DND-41 (cell line): Measurements from ENCODE around the gene TMPRSS3.

Source experiments
- ATAC-seq: fragments of 200-7000 bp; cut with Tn5 transposase; 3 replicates; pipeline ENCODE4 v1.9.1; 2021; ENCODE audit warnings: low read depth; ENCODE audit not compliant: insufficient read depth
- DNase-seq: peaks from one replicate; pipeline ENCODE4 v3.0.0-alpha.2; 2020
- H2AFZ ChIP-seq: 2 replicates; pipeline ENCODE4 v1.6.0; 2012; ENCODE audit warnings: low read depth, low read length
- H3K27ac ChIP-seq: 2 replicates; pipeline ENCODE4 v1.5.1; 2012; ENCODE audit warnings: low read length, inconsistent platforms
- H3K27me3 ChIP-seq: fragments of 200-600 bp; sonication (generic); 2 replicates; pipeline ENCODE4 v1.6.0; 2012; ENCODE audit warnings: low read length, mild to moderate bottlenecking, inconsistent platforms; ENCODE audit not compliant: insufficient read depth, poor library complexity
- H3K36me3 ChIP-seq: 2 replicates; pipeline ENCODE4 v1.5.1; 2012; ENCODE audit warnings: low read length, inconsistent platforms; ENCODE audit not compliant: insufficient read depth
- H3K4me1 ChIP-seq: 2 replicates; pipeline ENCODE4 v1.5.1; 2012; ENCODE audit warnings: mild to moderate bottlenecking, low read length; ENCODE audit not compliant: insufficient read depth
- H3K4me2 ChIP-seq: 2 replicates; pipeline ENCODE4 v1.6.0; 2012; ENCODE audit warnings: mild to moderate bottlenecking, moderate library complexity, low read length, inconsistent platforms; ENCODE audit not compliant: insufficient read depth
- H3K4me3 ChIP-seq, 2 experiments: fragments of 200-600 bp in 1 of 2; shearing (Covaris generic) in 1 of 2; 2 replicates each; pipeline ENCODE4 v1.5.1; 2012 to 2016; ENCODE audit warnings: inconsistent platforms in 2 of 2, low read length in 2 of 2, mild to moderate bottlenecking in 2 of 2, low read depth in 1 of 2, moderate library complexity in 1 of 2
- H3K79me2 ChIP-seq: 2 replicates; pipeline ENCODE4 v1.6.0; 2012; ENCODE audit warnings: low read length, inconsistent platforms; ENCODE audit not compliant: insufficient read depth
- H3K9ac ChIP-seq: 2 replicates; pipeline ENCODE4 v1.6.0; 2012; ENCODE audit warnings: low read depth, mild to moderate bottlenecking, inconsistent platforms, low read length, moderate library complexity
- H3K9me3 ChIP-seq: 2 replicates; pipeline ENCODE4 v1.5.1; 2012; ENCODE audit warnings: low read length, moderate library complexity, mild to moderate bottlenecking, inconsistent platforms; ENCODE audit not compliant: insufficient read depth, severe bottlenecking
- H4K20me1 ChIP-seq: 2 replicates; pipeline ENCODE4 v1.6.0; 2012; ENCODE audit warnings: low read length; ENCODE audit not compliant: insufficient read depth
- CTCF ChIP-seq: IDR thresholded peaks from 2 replicates; pipeline ENCODE4 v1.5.1; 2012; ENCODE audit warnings: borderline replicate concordance, low read length, moderate library complexity, mild to moderate bottlenecking; ENCODE audit not compliant: poor library complexity, severe bottlenecking; ENCODE audit errors: extremely low read depth
- EZH2 ChIP-seq: IDR thresholded peaks from 3 replicates; pipeline ENCODE4 v1.6.1; 2012; ENCODE audit warnings: borderline replicate concordance, low read depth, mild to moderate bottlenecking, moderate library complexity, low read length, inconsistent platforms; ENCODE audit not compliant: severe bottlenecking

Gene TMPRSS3

GRCh38 chr21:42348762-42349161 lies 47.1 kb downstream of the TMPRSS3 start:
- no peaks in the 10 kb centered on the region for H3K9me3 ChIP-seq
- H3K27ac ChIP-seq = no peak overlapping the region
- H3K4me2 ChIP-seq = no peak overlapping the region
- no peaks in the 10 kb centered on the region for H3K36me3 ChIP-seq
- no peak for DNase-seq
- H3K4me1 ChIP-seq = no peaks in the 10 kb centered on the region
- no peaks in the 10 kb centered on the region for H4K20me1 ChIP-seq
- no peaks in the 10 kb centered on the region for H3K27me3 ChIP-seq
- TF ChIP-seq CTCF (no peak), EZH2 (no peak)
- H3K4me3 ChIP-seq = no peak overlapping the region
- ATAC-seq = no peak
- no peak overlapping the region for H2AFZ ChIP-seq
- no peak overlapping the region for H3K9ac ChIP-seq
- no peaks in the 10 kb centered on the region for H3K79me2 ChIP-seq

DNA sequence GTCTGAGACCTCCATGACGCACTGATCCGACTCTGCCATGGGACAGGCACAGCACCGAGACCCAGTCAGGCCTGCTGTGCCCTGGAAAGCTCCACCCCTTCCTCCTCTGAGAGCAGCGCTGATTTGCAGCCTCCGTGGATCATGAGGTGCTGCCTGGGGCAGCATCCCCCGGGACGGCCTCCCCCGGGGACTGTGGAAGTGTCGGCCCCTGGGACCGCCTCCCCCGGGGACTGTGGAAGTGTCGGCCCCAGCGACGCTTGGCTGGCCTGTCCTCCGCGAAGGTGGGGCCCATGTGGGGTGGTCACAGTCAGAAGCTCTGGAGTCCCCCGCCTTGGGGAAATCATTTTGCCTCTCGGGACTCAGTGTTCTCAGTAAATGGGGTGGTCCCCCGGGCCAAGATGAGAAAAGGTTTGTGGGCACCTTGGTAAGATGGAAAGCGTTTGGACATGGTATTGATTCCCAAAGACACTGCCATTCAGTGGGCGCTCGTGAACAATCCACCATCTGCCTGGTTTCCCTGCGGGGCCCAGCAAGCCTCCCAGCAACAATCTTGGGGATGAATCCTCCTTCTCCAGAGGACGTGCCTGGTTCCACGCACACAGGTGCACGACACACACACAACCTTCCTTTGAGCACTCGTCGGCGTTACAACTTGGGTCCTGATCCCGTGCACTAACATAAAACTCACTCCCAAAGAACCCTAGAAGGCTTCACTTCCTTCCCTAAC lies 48.1 kb downstream of the TMPRSS3 start:
- Histone ChIP-seq H3K9me3 (no peaks in the 10 kb centered on the region), H3K27me3 (no peaks in the 10 kb centered on the region), H3K79me2 (no peaks in the 10 kb centered on the region), H3K4me2 (no peak overlapping the region), H2AFZ (no peak overlapping the region), H3K4me3 (no peak overlapping the region), H3K27ac (no peak overlapping the region), H3K4me1 (no peaks in the 10 kb centered on the region), H3K9ac (no peak overlapping the region), H4K20me1 (no peaks in the 10 kb centered on the region), H3K36me3 (no peaks in the 10 kb centered on the region)
- no peak for ATAC-seq
- no peak for DNase-seq
- TF ChIP-seq EZH2 (no peak), CTCF (no peak)

DNA sequence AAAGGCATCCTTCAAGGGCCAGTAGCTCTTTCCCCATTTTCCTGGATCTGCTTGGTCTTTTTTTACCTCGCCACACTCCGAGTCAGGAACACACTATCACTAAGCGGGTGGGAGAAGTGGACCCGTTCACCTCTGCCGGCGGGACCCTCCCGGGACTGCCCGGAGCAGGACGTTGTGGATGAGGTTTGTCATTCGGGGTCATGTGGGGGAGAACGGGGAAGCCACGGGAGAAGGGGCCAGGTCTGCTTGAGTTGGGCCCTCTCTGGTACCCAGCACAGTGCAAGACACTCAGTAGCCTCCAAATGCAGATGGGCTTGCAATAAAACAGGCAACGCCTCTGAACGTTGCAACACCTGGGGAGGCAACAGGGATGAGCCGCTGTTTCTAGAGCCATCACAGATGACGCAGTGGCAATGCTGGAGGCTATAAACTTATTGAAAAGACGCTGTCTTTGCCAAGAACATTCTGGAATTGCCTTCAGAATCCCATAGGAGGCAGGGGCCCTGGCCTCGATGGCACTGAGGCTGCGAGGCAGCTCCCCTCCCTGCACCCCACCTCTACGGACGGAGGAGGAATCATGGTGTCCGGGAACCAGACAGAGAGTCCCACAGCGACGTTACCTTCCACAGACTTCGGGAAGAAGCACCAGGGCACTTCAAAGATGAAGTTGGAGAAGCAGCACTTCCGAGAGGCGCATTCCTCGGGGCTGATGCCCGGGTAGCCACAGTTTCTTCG lies 48.8 kb downstream of the TMPRSS3 start:
- Histone ChIP-seq H3K36me3 (no peaks in the 10 kb centered on the region), H3K9me3 (no peaks in the 10 kb centered on the region), H3K79me2 (no peaks in the 10 kb centered on the region), H4K20me1 (no peaks in the 10 kb centered on the region), H3K4me3 (no peak overlapping the region), H2AFZ (no peak overlapping the region), H3K9ac (no peak overlapping the region), H3K4me2 (no peak overlapping the region), H3K4me1 (no peaks in the 10 kb centered on the region), H3K27me3 (no peaks in the 10 kb centered on the region), H3K27ac (no peak overlapping the region)
- no peak for TF ChIP-seq CTCF
- no peak for TF ChIP-seq EZH2
- no peak for DNase-seq
- ATAC-seq = no peak
